Measurements from ENCODE around the gene DDA1. TPM values are rescaled to one million over a fixed set of nuclear protein-coding genes. Genes with fewer than 3 reads are reported as not detected.
"Not testable (repeated sequence)": the region's sequence is repeated elsewhere in the genome, so short reads cannot be mapped to it uniquely, and the experiment has no call there.

Gene DDA1
- total and polyA plus RNA-seq, 8 donors, result 6.1 to 25.4 (median 11.6) TPM

GRCh38 chr19:17266975-17267788, 42.2 kb upstream of the DDA1 start, which contains the start of gene BABAM1:
TSS of gene BABAM1 (plus strand) at chr19:17267443. CDS start at chr19:17268807, 1,364 bp downstream.
- DNase-seq, result peak; percentile 88 to 97 (median 95)
- Histone ChIP-seq H3K4me3 (peak within 1 kb of the TSS; percentile 65 to 96 (median 69)), H3K27me3 (no peaks in the 10 kb centered on the region), H3K36me3 (peaks cover 0 to 6% (median 0%) of the 10 kb centered on the region in 3 donors), H3K4me1 (peaks cover 0 to 7% (median 0%) of the 10 kb centered on the region in 3 donors), H3K9me3 (no peaks in the 10 kb centered on the region), H3K27ac (peak within 1 kb of the TSS in 3 of 4 donors; percentile 25 to 64 (median 48))
- intact Hi-C loops (cut with DNase I), result no loop called here
- peak; percentile 98 for FAIRE-seq
- ATAC-seq, result peak; percentile 96 to 99 (median 96)
- TF ChIP-seq, protein P1, sequence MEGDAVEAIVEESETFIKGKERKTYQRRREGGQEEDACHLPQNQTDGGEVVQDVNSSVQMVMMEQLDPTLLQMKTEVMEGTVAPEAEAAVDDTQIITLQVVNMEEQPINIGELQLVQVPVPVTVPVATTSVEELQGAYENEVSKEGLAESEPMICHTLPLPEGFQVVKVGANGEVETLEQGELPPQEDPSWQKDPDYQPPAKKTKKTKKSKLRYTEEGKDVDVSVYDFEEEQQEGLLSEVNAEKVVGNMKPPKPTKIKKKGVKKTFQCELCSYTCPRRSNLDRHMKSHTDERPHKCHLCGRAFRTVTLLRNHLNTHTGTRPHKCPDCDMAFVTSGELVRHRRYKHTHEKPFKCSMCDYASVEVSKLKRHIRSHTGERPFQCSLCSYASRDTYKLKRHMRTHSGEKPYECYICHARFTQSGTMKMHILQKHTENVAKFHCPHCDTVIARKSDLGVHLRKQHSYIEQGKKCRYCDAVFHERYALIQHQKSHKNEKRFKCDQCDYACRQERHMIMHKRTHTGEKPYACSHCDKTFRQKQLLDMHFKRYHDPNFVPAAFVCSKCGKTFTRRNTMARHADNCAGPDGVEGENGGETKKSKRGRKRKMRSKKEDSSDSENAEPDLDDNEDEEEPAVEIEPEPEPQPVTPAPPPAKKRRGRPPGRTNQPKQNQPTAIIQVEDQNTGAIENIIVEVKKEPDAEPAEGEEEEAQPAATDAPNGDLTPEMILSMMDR (IDR thresholded peaks at IDR 0.05), result no peak
- 0% methylated on average over 27 of the region's 27 CpGs for WGBS, 2 donors

- 85 to 88% methylated on average over 13 of the region's 13 CpGs for WGBS, 2 donors
- ATAC-seq, result no peak
- no peaks in the 10 kb centered on the region for H3K27me3 ChIP-seq
- H3K36me3 ChIP-seq, result peaks cover 0 to 12% (median 0%) of the 10 kb centered on the region in 3 donors
- FAIRE-seq, result no peak
- no peak overlapping the region for H3K27ac ChIP-seq
- peaks cover 0 to 7% (median 0%) of the 10 kb centered on the region in 3 donors for H3K4me1 ChIP-seq
- TF ChIP-seq, protein P1 (IDR thresholded peaks at IDR 0.05), result no peak
- DNase-seq, result peak in 1 of 6 donors; percentile 54
- no peak overlapping the region for H3K4me3 ChIP-seq
- no peaks in the 10 kb centered on the region for H3K9me3 ChIP-seq
- intact Hi-C loops (cut with DNase I), result no loop called here
Measured at GRCh38 chr19:17268754-17269153, 40.6 kb upstream of the DDA1 start.

GRCh38 chr19:17274892-17275291, 34.5 kb upstream of the DDA1 start:
- peaks cover 0 to 28% (median 14%) of the 10 kb centered on the region in 3 donors for H3K36me3 ChIP-seq
- H3K4me1 ChIP-seq, H3K27me3 ChIP-seq, DNase-seq, H3K4me3 ChIP-seq, H3K27ac ChIP-seq, FAIRE-seq, ATAC-seq, H3K9me3 ChIP-seq: not testable (repeated sequence)
- WGBS, 2 donors, result 95% methylated on average over 3 of the region's 3 CpGs
- intact Hi-C loops (cut with DNase I), result loop anchor here in 1 of 3 donors (5.0 to 10.0 kb wide), 2 partner anchors 68 to 510 kb away; no protein-coding TSS in a partner anchor

DNA sequence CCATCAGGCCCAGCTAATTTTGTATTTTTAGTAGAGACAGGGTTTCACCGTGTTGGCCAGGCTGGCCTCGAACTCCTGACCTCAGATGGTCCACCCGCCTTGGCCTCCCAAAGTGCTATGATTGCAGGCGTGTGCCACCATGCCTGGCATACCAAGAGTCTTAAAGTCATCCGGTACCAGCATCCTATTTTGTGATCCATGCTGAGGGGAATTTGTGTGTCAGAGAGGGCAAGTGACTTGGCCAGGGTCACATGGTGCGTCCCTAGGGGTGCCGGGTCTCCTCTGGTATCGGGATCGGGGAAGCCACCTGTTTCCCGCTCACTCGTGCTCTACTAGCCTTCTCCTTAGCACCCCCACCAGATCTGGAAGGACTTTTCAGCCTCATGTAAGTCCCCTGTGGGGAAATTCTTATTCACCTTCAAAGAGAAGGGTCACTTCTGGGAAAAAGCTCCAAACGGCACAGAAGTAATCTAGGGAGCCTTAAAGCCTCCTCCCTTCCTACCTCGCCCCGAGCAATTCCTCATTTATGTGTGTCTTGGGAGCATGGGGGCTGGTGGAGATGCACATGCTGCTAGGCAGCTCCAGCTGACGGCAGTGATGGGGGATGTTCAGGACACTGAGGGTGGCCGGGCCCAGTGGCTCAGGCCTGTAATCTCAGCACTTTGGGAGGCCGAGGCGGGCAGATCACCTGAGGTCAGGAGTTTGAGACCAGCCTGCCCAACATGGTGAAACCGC, 33.8 kb upstream of the DDA1 start:
- intact Hi-C loops (cut with DNase I), result loop anchor here in 1 of 3 donors (5.0 to 10.0 kb wide), 2 partner anchors 68 to 511 kb away; no protein-coding TSS in a partner anchor
- 90 to 94% methylated on average over 19 of the region's 19 CpGs for WGBS, 2 donors
- H3K27me3 ChIP-seq, result no peaks in the 10 kb centered on the region
- peaks cover 0 to 28% (median 14%) of the 10 kb centered on the region in 3 donors for H3K36me3 ChIP-seq
- no peak overlapping the region for H3K4me3 ChIP-seq
- TF ChIP-seq, protein P1 (IDR thresholded peaks at IDR 0.05), result no peak
- no peaks in the 10 kb centered on the region for H3K4me1 ChIP-seq
- no peaks in the 10 kb centered on the region for H3K9me3 ChIP-seq
- DNase-seq, result no peak
- ATAC-seq, result no peak
- FAIRE-seq, result no peak
- no peak overlapping the region for H3K27ac ChIP-seq

- H3K36me3 ChIP-seq, result peaks cover 0 to 9% (median 9%) of the 10 kb centered on the region in 3 donors
- TF ChIP-seq, protein P1 (IDR thresholded peaks at IDR 0.05), result no peak
- 65 to 72% methylated on average over 3 of the region's 3 CpGs for WGBS, 2 donors
- intact Hi-C loops (cut with DNase I), result loop anchor here in 1 of 3 donors (5.0 to 10.0 kb wide), 2 partner anchors 72 to 515 kb away; no protein-coding TSS in a partner anchor
- ATAC-seq, result no peak
- H3K9me3 ChIP-seq, result no peaks in the 10 kb centered on the region
- no peak overlapping the region for H3K4me3 ChIP-seq
- H3K4me1 ChIP-seq, result peaks cover 0 to 4% (median 0%) of the 10 kb centered on the region in 3 donors
- FAIRE-seq, result no peak
- no peak overlapping the region for H3K27ac ChIP-seq
- no peak for DNase-seq
- peaks cover 0 to 6% (median 0%) of the 10 kb centered on the region in 4 donors for H3K27me3 ChIP-seq
Measured at GRCh38 chr19:17279436-17279835, 29.9 kb upstream of the DDA1 start.

Measured in pancreas (tissue), 10 donors.